GM12892 (cell line): ENCODE data around the gene CBL.

Experiments
- POLR2A ChIP-seq: IDR thresholded peaks from 2 replicates; pipeline ENCODE4 v1.6.1; 2011; ENCODE audit warnings: low read depth, low read length, control low read depth
- POLR2AphosphoS5 ChIP-seq: IDR thresholded peaks from 2 replicates; pipeline ENCODE4 v1.6.1; 2011; ENCODE audit warnings: low read depth, low read length, control low read depth
- TAF1 ChIP-seq: IDR thresholded peaks from 2 replicates; pipeline ENCODE4 v1.6.1; 2011; ENCODE audit warnings: low read depth, mild to moderate bottlenecking, control low read depth, low read length, borderline replicate concordance

GRCh38 chr11:119316729-119317591 lies 110.8 kb downstream of the CBL start, which contains the start of gene MCAM:
- TF ChIP-seq POLR2A (no peak), POLR2AphosphoS5 (no peak), TAF1 (no peak)
